ENCODE results near the gene TBX5. TPM values are rescaled to one million over a fixed set of nuclear protein-coding genes. Genes with fewer than 3 reads are reported as not detected.

The TBX5 gene
- total RNA-seq, 4 donors from 2014 or later: 0.27 to 2.3 (median 1.0) TPM

DNA sequence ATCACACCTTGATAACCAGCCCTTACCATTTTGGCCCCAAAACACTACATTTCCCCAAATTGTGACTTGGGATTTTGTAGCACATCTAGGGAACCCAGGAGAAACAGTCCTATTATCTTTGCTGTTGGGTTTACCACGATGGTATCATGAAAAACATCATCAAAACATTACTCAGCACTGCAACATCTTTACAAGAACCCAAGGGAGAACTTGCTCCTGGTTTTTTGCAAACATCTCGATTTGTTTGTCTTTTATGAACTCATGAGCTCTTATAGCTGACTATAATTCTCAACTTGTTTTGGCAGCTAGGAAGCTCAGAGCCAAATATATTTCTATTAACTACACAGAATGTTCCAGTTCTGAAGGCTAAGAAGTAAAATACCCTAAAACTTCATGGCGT, 65.7 kb downstream of the TBX5 start:
- 90% methylated on average over 3 of the region's 3 CpGs for WGBS, 2 donors
- Histone ChIP-seq H3K36me3 (no peaks in the 10 kb centered on the region), H3K9me3 (no peaks in the 10 kb centered on the region), H3K4me3 (replicated peaks in 1 of 3) (no peak overlapping the region), H3K4me1 (no peaks in the 10 kb centered on the region), H3K27ac (no peak overlapping the region), H3K27me3 (no peaks in the 10 kb centered on the region)
- DNase-seq: no peak
- TF ChIP-seq POLR2A (IDR thresholded peaks at IDR 0.05) (no peak), CTCF (IDR thresholded peaks at IDR 0.05) (no peak)
- intact Hi-C loops (cut with DNase I): no loop called here

DNA sequence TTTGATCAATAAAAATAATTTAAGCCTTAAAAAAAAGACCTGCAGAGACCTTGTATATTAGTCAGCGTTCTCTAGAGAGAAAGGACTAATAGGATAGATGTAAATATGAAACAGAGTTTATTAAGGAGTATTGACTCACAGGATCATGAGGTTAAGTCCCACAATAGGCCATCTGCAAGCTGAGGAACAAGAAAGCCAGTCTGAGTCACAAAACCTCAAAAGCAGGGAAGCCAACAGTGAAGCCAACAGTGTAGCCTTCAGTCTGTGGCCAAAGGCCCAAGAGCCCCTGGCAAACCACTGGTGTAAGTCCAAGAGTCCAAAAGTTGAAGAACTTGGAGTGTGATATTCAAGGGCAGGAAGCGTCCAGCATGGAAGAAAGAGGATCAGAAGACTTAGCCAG, 66.3 kb downstream of the TBX5 start:
- TF ChIP-seq CTCF (IDR thresholded peaks at IDR 0.05) (no peak), POLR2A (IDR thresholded peaks at IDR 0.05) (no peak)
- H3K4me1 ChIP-seq: no peaks in the 10 kb centered on the region
- WGBS, 2 donors: 83 to 84% methylated on average over 2 of the region's 2 CpGs
- H3K4me3 ChIP-seq (replicated peaks in 1 of 3): no peak overlapping the region
- no peaks in the 10 kb centered on the region for H3K9me3 ChIP-seq
- no peaks in the 10 kb centered on the region for H3K36me3 ChIP-seq
- intact Hi-C loops (cut with DNase I): no loop called here
- H3K27me3 ChIP-seq: no peaks in the 10 kb centered on the region
- H3K27ac ChIP-seq: no peak overlapping the region
- DNase-seq: no peak

DNA sequence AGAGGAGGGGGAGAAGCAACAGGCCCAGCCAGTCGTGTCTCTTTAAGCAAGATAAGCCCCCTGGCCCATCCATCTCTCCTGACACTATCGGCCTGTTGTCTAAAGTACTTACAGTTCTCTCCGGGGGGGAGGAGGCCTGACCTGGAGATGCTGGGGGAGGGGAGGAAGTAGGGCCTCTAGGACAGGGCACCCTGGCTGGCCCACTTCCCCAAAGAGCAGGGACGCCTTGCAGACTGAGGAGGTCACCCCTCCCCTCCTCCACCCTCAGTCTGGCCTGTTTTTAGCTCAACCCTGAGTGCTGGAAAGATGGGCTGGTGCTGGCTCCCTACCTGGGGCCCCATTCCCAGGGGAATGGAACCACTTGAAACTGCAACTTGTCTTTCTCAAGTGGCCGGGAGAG, 70.3 kb downstream of the TBX5 start:
- Histone ChIP-seq H3K9me3 (no peaks in the 10 kb centered on the region), H3K4me3 (replicated peaks in 1 of 3) (no peak overlapping the region), H3K4me1 (no peaks in the 10 kb centered on the region), H3K36me3 (no peaks in the 10 kb centered on the region), H3K27me3 (no peaks in the 10 kb centered on the region), H3K27ac (no peak overlapping the region)
- intact Hi-C loops (cut with DNase I): no loop called here
- no peak for DNase-seq
- WGBS, 2 donors: 12 to 31% methylated on average over 4 to 5 of the region's 5 CpGs
- TF ChIP-seq POLR2A (IDR thresholded peaks at IDR 0.05): no peak
- no peak for TF ChIP-seq CTCF (IDR thresholded peaks at IDR 0.05)

DNA sequence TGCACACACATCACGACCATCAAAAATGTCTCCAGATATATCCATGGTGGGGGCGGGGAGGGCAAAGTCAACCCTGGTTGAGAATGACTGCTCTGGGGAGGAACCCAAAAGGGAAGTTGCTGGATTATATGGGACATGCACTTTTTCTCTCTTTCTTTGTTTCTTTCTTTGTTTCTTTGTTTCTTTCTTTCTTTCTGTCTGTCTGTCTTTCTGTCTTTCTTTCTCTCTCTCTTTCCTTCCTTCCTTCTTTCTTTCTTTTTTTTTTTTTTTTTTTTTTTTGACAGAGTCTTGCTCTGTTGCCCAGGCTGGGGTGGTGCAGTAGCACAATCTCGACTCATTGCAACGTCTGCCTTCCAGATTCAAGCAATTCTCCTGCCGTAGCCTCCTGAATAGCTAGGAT, 71.5 kb downstream of the TBX5 start:
- 84 to 99% methylated on average over 5 of the region's 5 CpGs for WGBS, 2 donors

DNA sequence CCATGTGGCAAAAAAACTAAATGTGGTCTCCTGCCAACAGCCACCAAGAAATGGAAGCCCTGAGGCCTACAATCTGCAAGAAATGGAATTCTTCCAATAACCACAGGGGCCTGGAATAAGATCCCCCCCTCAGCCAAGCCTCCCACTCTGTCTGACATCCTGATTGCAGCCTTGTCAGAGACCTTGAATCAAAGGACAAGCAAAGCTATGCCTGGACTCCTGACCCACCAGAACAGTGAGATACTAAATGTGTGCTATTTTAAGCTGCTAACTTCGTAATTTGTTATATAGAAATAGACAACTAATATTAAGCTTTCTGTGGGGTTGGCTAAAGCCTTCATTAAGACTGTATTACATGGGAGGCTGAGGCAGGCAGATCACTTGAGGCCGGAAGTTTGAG, 77.7 kb downstream of the TBX5 start:
- Histone ChIP-seq H3K27ac (no peak overlapping the region), H3K4me3 (replicated peaks in 1 of 3) (no peak overlapping the region), H3K27me3 (no peaks in the 10 kb centered on the region), H3K4me1 (no peaks in the 10 kb centered on the region), H3K9me3 (no peaks in the 10 kb centered on the region), H3K36me3 (no peaks in the 10 kb centered on the region)
- DNase-seq: no peak
- intact Hi-C loops (cut with DNase I): no loop called here
- no peak for TF ChIP-seq CTCF (IDR thresholded peaks at IDR 0.05)
- TF ChIP-seq POLR2A (IDR thresholded peaks at IDR 0.05): no peak
- WGBS, 2 donors: 80 to 88% methylated on average over 2 of the region's 2 CpGs

More for the DNA sequence above, 71.5 kb downstream of the TBX5 start:
- Histone ChIP-seq H3K4me1 (no peaks in the 10 kb centered on the region), H3K27ac (no peak overlapping the region), H3K9me3 (no peaks in the 10 kb centered on the region), H3K27me3 (no peaks in the 10 kb centered on the region), H3K36me3 (no peaks in the 10 kb centered on the region), H3K4me3 (replicated peaks in 1 of 3) (no peak overlapping the region)
- DNase-seq: no peak
- intact Hi-C loops (cut with DNase I): no loop called here
- no peak for TF ChIP-seq CTCF (IDR thresholded peaks at IDR 0.05)

Data from thyroid gland (tissue), 4 donors.